ENCODE results near the gene FAM107B.
A peak's percentile ranks its signal among the peaks of the same experiment; 100 is the strongest.

The FAM107B gene

DNA sequence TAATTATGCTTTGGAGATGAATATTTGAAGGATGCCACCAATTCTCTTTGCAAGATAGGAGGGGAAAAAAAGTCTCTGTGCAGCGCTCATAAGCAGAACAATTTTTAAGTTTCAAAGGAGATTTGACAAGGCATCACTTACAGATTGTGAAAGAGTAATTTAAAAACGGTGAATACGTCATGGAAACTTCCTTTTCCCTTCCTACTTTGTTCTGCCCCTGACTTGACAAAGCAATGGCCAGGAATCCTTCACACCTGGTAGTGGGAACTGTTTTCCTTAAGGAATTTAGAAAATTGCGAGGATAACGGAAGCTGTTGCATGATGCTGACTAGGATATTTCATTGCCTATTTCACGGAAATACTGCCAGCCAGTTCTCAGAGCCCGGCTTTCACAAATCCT is 16.7 kb downstream of the FAM107B start:
- Mint-ChIP-seq H3K4me1 (peaks cover 7% of the 10 kb centered on the region), H3K9me3 (no peaks in the 10 kb centered on the region), H3K4me3 (no peak overlapping the region), H3K36me3 (ENCODE audit: low read depth) (no peaks in the 10 kb centered on the region), H3K27ac (no peak overlapping the region), H3K27me3 (ENCODE audit: low read depth) (peaks cover 3% of the 10 kb centered on the region)
- TF ChIP-seq, protein P1, sequence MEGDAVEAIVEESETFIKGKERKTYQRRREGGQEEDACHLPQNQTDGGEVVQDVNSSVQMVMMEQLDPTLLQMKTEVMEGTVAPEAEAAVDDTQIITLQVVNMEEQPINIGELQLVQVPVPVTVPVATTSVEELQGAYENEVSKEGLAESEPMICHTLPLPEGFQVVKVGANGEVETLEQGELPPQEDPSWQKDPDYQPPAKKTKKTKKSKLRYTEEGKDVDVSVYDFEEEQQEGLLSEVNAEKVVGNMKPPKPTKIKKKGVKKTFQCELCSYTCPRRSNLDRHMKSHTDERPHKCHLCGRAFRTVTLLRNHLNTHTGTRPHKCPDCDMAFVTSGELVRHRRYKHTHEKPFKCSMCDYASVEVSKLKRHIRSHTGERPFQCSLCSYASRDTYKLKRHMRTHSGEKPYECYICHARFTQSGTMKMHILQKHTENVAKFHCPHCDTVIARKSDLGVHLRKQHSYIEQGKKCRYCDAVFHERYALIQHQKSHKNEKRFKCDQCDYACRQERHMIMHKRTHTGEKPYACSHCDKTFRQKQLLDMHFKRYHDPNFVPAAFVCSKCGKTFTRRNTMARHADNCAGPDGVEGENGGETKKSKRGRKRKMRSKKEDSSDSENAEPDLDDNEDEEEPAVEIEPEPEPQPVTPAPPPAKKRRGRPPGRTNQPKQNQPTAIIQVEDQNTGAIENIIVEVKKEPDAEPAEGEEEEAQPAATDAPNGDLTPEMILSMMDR (IDR thresholded peaks at IDR 0.05; ENCODE audit: unreplicated experiment in 3 of 3): no peak

DNA sequence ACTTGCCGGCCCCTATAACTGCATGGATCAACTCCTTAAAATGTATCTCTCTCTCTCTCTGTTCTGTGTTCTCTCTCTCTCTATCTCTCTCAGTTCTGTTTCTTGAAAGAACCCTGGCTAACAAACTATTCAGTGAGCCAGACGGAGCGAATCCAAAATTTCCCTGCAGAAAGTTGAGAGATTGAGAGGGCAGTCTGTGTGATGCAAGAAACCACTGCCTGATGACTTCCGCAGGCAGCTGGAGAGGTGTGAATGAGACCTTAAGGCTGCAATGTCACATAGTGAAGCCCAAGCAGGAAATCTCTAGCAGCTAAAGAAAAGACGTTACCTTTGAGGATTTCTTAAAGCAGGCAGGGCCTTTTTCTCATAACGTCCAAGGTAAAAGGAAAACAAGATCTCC is 17.3 kb downstream of the FAM107B start:
- H3K4me3 Mint-ChIP-seq: no peak overlapping the region
- TF ChIP-seq, protein P1 (IDR thresholded peaks at IDR 0.05; ENCODE audit: unreplicated experiment in 3 of 3): no peak
- no peak overlapping the region for H3K27ac Mint-ChIP-seq
- peaks cover 7% of the 10 kb centered on the region for H3K4me1 Mint-ChIP-seq
- no peaks in the 10 kb centered on the region for H3K36me3 Mint-ChIP-seq (ENCODE audit: low read depth)
- H3K9me3 Mint-ChIP-seq: no peaks in the 10 kb centered on the region
- H3K27me3 Mint-ChIP-seq (ENCODE audit: low read depth): peaks cover 3% of the 10 kb centered on the region

DNA sequence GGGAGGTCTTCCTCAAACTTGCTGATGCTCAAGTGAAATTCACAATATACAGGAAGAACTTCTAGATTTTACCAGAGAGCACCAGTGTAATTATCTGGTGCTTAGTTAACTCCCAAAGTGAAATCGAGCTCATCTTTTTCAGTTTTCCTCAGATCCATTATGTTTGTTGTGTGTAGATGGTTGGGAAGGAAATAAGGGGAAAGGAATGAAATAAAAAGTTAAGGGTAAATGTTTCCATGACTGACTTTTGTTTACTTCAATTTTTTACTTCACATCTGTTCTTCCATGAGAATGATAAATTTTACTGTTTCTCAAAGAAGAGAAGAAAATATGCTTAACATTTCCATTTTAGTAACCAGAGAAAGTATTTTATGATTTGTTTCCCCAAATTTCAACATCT is 21.3 kb downstream of the FAM107B start:
- Mint-ChIP-seq H3K36me3 (ENCODE audit: low read depth) (no peaks in the 10 kb centered on the region), H3K27ac (no peak overlapping the region), H3K4me3 (no peak overlapping the region), H3K27me3 (ENCODE audit: low read depth) (peaks cover 3% of the 10 kb centered on the region), H3K4me1 (peaks cover 22% of the 10 kb centered on the region), H3K9me3 (no peaks in the 10 kb centered on the region)
- TF ChIP-seq, protein P1 (IDR thresholded peaks at IDR 0.05; ENCODE audit: unreplicated experiment in 3 of 3): no peak

DNA sequence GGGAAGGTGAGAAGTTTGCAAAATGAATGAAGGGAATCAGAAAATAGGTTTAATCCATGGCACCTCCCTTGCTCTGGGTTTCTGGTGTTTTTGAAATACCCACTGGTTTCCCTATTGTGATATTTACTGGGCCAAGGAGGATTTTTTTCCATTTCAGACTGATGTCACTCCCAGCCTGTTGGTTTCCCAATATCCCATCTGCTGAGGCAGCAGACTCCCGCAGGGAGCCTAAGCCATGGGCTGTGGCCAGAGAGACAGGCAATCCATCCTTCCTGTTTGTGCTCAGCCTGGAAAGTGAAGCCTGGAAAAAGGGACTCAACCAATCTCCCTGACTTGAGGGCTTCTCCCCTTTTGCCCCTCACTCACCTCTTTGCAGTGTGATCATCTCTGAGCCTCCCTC is 22.8 kb downstream of the FAM107B start:
- H3K4me1 Mint-ChIP-seq: peaks cover 22% of the 10 kb centered on the region

DNA sequence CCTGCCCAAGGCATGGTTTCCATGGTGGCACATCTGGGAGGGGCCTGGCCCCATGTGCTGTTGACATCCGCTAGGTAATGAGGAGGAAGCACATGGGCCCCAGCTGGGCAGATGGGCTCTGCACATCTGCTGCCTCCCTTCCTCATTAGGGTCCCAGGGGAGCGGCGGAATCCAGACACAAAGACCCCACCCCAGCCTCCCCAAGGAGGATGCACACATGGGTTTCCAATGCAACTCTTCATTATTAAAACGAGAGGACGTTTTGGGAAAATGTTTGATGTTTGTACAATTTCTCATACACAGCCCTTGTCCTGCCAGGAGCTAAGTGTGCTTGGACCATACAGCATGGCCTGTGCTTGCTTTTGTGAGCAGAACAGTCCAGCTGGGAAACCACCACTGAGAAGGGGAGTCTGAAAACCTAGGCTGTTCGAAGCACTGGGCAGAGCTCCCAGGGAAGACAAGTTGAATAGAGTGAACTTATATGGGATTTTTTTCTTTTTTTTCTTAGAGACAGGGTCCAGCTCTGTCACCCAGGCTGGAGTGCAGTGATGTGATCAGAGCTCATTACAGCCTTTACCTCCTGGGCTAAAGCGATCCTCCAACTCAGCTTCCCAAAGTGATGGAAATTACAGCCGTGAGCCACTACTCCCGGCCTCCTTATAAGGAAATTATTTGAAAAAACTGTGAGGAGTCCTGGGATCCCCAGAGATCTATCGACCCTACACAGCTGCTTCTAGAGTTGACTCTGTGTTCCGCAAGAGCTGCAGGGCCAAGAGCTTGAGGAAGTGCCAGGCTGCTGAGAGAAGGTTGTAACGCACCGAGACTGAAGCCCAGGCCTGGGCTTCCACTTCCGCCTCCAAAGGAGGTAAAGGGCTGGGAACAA is 23.4 kb downstream of the FAM107B start:
- H3K27ac Mint-ChIP-seq: peak overlapping the region in 2 of 3 experiments; percentile 60 to 73
- H3K9me3 Mint-ChIP-seq: peaks cover 8% of the 10 kb centered on the region
- TF ChIP-seq, protein P1 (IDR thresholded peaks at IDR 0.05; ENCODE audit: unreplicated experiment in 3 of 3): no peak

More for the DNA sequence above, 22.8 kb downstream of the FAM107B start:
- TF ChIP-seq, protein P1 (IDR thresholded peaks at IDR 0.05; ENCODE audit: unreplicated experiment in 3 of 3): no peak
- no peaks in the 10 kb centered on the region for H3K36me3 Mint-ChIP-seq (ENCODE audit: low read depth)
- peaks cover 5% of the 10 kb centered on the region for H3K9me3 Mint-ChIP-seq
- H3K27ac Mint-ChIP-seq: peak overlapping the region in 2 of 3 experiments; percentile 60 to 73
- no peak overlapping the region for H3K4me3 Mint-ChIP-seq
- peaks cover 3% of the 10 kb centered on the region for H3K27me3 Mint-ChIP-seq (ENCODE audit: low read depth)

More for the DNA sequence above, 23.4 kb downstream of the FAM107B start:
- no peak overlapping the region for H3K4me3 Mint-ChIP-seq
- no peaks in the 10 kb centered on the region for H3K36me3 Mint-ChIP-seq (ENCODE audit: low read depth)
- H3K27me3 Mint-ChIP-seq (ENCODE audit: low read depth): no peaks in the 10 kb centered on the region
- peaks cover 22% of the 10 kb centered on the region for H3K4me1 Mint-ChIP-seq

All from nephron (organoid).